OCI-LY7 (cell line): ENCODE measurements around the gene THSD7B. TPM values are rescaled to one million over a fixed set of nuclear protein-coding genes. Genes with fewer than 3 reads are reported as not detected.

Source experiments
- BruUV-seq: library from RNA; stranded (reverse); fragments of 400-500 nt; replicated peaks from 2 replicates; lab custom pipeline; 2021; lab: Mats Ljungman, UMichigan
- CTCF ChIA-PET: fragments of 300-600 bp; sonication (Branson Sonifier 250); formaldehyde crosslinking; loops from one replicate; lab custom pipeline; 2022; ENCODE audit warnings: antibody characterized with exemption; ENCODE audit not compliant: unreplicated experiment; lab: Charles Lee
- POLR2A ChIA-PET: fragments of 300-600 bp; sonication (Branson Sonifier 250); formaldehyde crosslinking; loops from one replicate; lab custom pipeline; 2022; ENCODE audit warnings: antibody characterized with exemption; lab: Charles Lee
- DNase-seq: peaks from one replicate; pipeline ENCODE4 v3.0.0-alpha.2; 2015; ENCODE audit warnings: low spot score
- H2AFZ ChIP-seq: fragments of 200-600 bp; sonication (generic), shearing (Covaris generic); 2 replicates; pipeline ENCODE4 v1.6.1; 2014; ENCODE audit warnings: mild to moderate bottlenecking, antibody characterized with exemption, low read length, moderate library complexity
- H3K27ac ChIP-seq: fragments of 200-600 bp; sonication (generic); 2 replicates; pipeline ENCODE4 v1.5.1; 2014; ENCODE audit warnings: mixed run types, low read depth, mild to moderate bottlenecking, moderate library complexity, low read length, inconsistent platforms; ENCODE audit not compliant: poor library complexity, severe bottlenecking
- H3K36me3 ChIP-seq: fragments of 200-600 bp; sonication (generic); 2 replicates; pipeline ENCODE4 v1.6.1; 2014; ENCODE audit warnings: mild to moderate bottlenecking, antibody characterized with exemption, low read length, moderate library complexity, mixed read lengths; ENCODE audit not compliant: insufficient read depth
- H3K4me1 ChIP-seq: fragments of 200-600 bp; sonication (generic); 2 replicates; pipeline ENCODE4 v1.5.1; 2014; ENCODE audit warnings: mild to moderate bottlenecking, low read length; ENCODE audit not compliant: insufficient read depth, poor library complexity, severe bottlenecking
- H3K4me2 ChIP-seq: fragments of 200-600 bp; sonication (generic); 2 replicates; pipeline ENCODE4 v1.6.1; 2014; ENCODE audit warnings: mild to moderate bottlenecking, low read length
- H3K4me3 ChIP-seq: fragments of 200-600 bp; sonication (generic); 2 replicates; pipeline ENCODE4 v1.5.1; 2014; ENCODE audit warnings: mild to moderate bottlenecking, low read depth, low read length; ENCODE audit not compliant: poor library complexity, severe bottlenecking
- H3K79me2 ChIP-seq: fragments of 200-600 bp; sonication (generic); 2 replicates; pipeline ENCODE4 v1.6.1; 2016; ENCODE audit warnings: low read depth, mild to moderate bottlenecking, low read length, moderate library complexity, mixed read lengths; ENCODE audit not compliant: insufficient read depth
- H3K9me2 ChIP-seq: fragments of 200-600 bp; sonication (generic); 2 replicates; pipeline ENCODE4 v1.6.1; 2016; ENCODE audit warnings: mild to moderate bottlenecking, low read length, mixed read lengths; ENCODE audit not compliant: insufficient read depth
- H3K9me3 ChIP-seq: fragments of 200-600 bp; sonication (generic); 2 replicates; pipeline ENCODE4 v1.6.1; 2014; ENCODE audit warnings: mild to moderate bottlenecking, mixed run types, low read length, mixed read lengths
- H4K20me1 ChIP-seq: fragments of 200-600 bp; sonication (generic); 2 replicates; pipeline ENCODE4 v1.6.1; 2014; ENCODE audit warnings: mild to moderate bottlenecking, antibody characterized with exemption, low read length, moderate library complexity, mixed read lengths; ENCODE audit not compliant: insufficient read depth
- EZH2phosphoT487 ChIP-seq: fragments of 200-600 bp; sonication (generic); IDR thresholded peaks from 2 replicates; pipeline ENCODE4 v1.6.1; 2018; ENCODE audit warnings: low read depth, borderline replicate concordance, mild to moderate bottlenecking, mixed run types, antibody characterized with exemption, low read length, moderate library complexity, mixed read lengths
- intact Hi-C: fragments of 100-400 bp; cut with micrococcal nuclease; formaldehyde crosslinking; loops from one replicate; pipeline ENCODE4 v1.10.0; 2022; ENCODE audit not compliant: unreplicated experiment
- total RNA-seq, 2 experiments: library from RNA; depleted of rRNA in 1 of 2; stranded (reverse); fragments of >200 nt in 1 of 2; shearing (Covaris generic) in 1 of 2; gene quantifications; 2 replicates each; pipeline ENCODE4 v1.2.3, GENCODE V29; 2014 to 2022
- TF ChIP-seq, protein P1 (sequence below): fragments of 200-600 bp; sonication (generic); conservative IDR thresholded peaks from 2 replicates; pipeline ENCODE4 v1.5.1; 2014; ENCODE audit warnings: mild to moderate bottlenecking, antibody characterized with exemption, low read length, moderate library complexity, mixed read lengths

Gene THSD7B
- total RNA-seq, 2 experiments from 2014 or later: 1.8 TPM

DNA sequence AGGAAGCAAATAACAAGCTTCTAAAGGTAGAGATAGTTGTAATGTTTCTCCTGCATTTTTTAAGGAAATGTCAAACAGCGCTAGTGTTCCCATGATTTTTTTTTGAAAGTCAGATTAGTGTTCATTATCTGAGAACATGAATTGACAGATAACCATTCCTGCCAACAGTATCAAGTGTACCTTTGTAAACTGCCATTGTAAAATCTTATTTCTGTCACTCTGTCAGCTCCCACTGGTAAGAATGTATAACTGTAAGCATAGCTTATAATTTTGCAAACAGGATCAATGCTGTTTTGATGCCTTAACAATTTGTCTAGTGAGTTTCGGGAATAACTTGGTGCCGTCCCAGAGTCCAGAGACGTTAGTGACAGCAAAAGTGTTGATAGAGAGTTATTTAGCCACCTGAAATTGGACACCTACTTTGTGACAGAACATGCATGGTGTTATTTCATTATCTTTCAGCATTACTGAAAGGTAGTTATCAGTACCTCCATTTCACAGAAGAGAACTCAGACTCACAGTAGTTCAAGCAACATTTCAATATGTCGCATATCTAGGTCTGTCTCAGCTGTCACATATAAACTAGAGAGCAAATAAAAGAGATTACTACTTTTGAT lies 221.4 kb downstream of the THSD7B start:
- intact Hi-C loops: no loop called here

DNA sequence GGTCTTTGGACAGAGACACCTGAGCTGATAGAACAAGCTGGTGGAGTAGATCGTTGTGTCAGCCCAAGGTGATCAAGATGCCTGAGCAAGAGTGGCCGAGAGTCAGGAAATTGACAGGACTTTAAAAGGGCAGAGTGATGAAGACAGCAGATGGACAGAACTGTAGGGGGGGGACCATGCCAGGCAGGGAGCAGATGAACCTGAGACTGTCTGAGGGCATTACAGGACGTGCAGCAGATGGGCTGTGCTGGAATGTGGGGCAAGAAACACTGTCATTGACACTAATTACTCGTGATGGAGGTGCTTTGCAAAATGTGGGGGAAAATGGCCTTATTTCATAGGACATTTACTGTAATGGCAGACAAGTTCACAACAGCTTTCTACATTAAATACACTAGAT lies 225.0 kb downstream of the THSD7B start:
- Histone ChIP-seq H2AFZ (no peak overlapping the region), H3K4me2 (no peak overlapping the region), H4K20me1 (no peaks in the 10 kb centered on the region), H3K4me3 (no peak overlapping the region), H3K36me3 (no peaks in the 10 kb centered on the region), H3K79me2 (no peaks in the 10 kb centered on the region), H3K9me2 (no peaks in the 10 kb centered on the region), H3K9me3 (no peaks in the 10 kb centered on the region), H3K27ac (no peak overlapping the region), H3K4me1 (no peaks in the 10 kb centered on the region)
- CTCF ChIA-PET: no interaction called here
- intact Hi-C loops: no loop called here
- no peak for DNase-seq
- BruUV-seq: no TSS peak
- TF ChIP-seq, protein P1, sequence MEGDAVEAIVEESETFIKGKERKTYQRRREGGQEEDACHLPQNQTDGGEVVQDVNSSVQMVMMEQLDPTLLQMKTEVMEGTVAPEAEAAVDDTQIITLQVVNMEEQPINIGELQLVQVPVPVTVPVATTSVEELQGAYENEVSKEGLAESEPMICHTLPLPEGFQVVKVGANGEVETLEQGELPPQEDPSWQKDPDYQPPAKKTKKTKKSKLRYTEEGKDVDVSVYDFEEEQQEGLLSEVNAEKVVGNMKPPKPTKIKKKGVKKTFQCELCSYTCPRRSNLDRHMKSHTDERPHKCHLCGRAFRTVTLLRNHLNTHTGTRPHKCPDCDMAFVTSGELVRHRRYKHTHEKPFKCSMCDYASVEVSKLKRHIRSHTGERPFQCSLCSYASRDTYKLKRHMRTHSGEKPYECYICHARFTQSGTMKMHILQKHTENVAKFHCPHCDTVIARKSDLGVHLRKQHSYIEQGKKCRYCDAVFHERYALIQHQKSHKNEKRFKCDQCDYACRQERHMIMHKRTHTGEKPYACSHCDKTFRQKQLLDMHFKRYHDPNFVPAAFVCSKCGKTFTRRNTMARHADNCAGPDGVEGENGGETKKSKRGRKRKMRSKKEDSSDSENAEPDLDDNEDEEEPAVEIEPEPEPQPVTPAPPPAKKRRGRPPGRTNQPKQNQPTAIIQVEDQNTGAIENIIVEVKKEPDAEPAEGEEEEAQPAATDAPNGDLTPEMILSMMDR: no peak
- POLR2A ChIA-PET: no interaction called here

More for the DNA sequence above, 221.4 kb downstream of the THSD7B start:
- H3K36me3 ChIP-seq: no peaks in the 10 kb centered on the region
- no peak for TF ChIP-seq EZH2phosphoT487
- TF ChIP-seq, protein P1: no peak
- no peak overlapping the region for H3K27ac ChIP-seq
- no peaks in the 10 kb centered on the region for H4K20me1 ChIP-seq
- DNase-seq: no peak
- CTCF ChIA-PET: no interaction called here
- POLR2A ChIA-PET: interaction anchor here (0.6 kb wide), 1 partner anchor 1567 kb away, joined by 3 read pairs; no protein-coding TSS in a partner anchor
- H2AFZ ChIP-seq: no peak overlapping the region
- BruUV-seq: no TSS peak
- no peak overlapping the region for H3K4me2 ChIP-seq
- H3K9me2 ChIP-seq: no peaks in the 10 kb centered on the region
- H3K4me1 ChIP-seq: no peaks in the 10 kb centered on the region
- no peak overlapping the region for H3K4me3 ChIP-seq
- no peaks in the 10 kb centered on the region for H3K9me3 ChIP-seq
- H3K79me2 ChIP-seq: no peaks in the 10 kb centered on the region

DNA sequence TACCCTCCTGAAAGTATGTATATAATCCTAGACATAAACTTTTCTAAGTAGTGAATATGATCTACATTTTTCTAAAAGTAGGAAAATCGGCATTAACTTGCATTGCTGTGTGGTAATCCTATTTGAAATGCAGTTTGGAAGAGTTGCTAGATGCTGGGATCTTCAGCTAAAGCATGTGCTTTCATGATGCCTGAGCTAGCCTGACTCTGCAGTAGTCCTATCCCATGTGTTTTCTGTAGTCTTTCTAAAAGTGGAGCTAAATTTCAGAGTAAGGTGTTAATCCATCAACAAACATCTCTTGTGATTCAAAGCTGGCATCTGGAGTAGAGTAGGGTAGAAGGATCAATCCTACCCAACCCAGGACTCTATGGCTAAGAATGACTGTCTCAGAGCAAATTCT lies 229.4 kb downstream of the THSD7B start:
- intact Hi-C loops: no loop called here
- DNase-seq: no peak
- Histone ChIP-seq H2AFZ (no peak overlapping the region), H3K9me3 (no peaks in the 10 kb centered on the region), H3K36me3 (no peaks in the 10 kb centered on the region), H3K4me3 (no peak overlapping the region), H3K27ac (no peak overlapping the region), H3K4me2 (no peak overlapping the region), H3K9me2 (no peaks in the 10 kb centered on the region), H3K79me2 (no peaks in the 10 kb centered on the region), H3K4me1 (no peaks in the 10 kb centered on the region), H4K20me1 (no peaks in the 10 kb centered on the region)
- ChIA-PET CTCF (no interaction called here), POLR2A (no interaction called here)
- no TSS peak for BruUV-seq
- TF ChIP-seq EZH2phosphoT487: no peak
- TF ChIP-seq, protein P1: no peak
